Ovary (tissue), 3 donors: ENCODE measurements around the gene SLC10A3.

ENCODE experiments used
- EP300 ChIP-seq: sonication (generic); formaldehyde crosslinking; IDR thresholded peaks from one replicate; pipeline ENCODE4 v1.6.1; 2017; ENCODE audit warnings: antibody characterized with exemption
- POLR2A ChIP-seq: fragments of 450-650 bp; IDR thresholded peaks from one replicate; pipeline ENCODE4 v1.6.1; 2017; ENCODE audit warnings: antibody characterized with exemption, mild to moderate bottlenecking, moderate library complexity
- TF ChIP-seq, protein P1 (sequence below), 3 donors: fragments of 450-650 bp in 2 of 3; fragments of 200-600 bp in 1 of 3; IDR thresholded peaks; one replicate each; pipeline versions ENCODE4 v1.5.1 to v1.8.0; 2016 to 2022; ENCODE audit warnings: antibody characterized with exemption in 3 of 3, mild to moderate bottlenecking in 1 of 3
- donor health status: DM: no; HTN: no; CAD: no.

DNA sequence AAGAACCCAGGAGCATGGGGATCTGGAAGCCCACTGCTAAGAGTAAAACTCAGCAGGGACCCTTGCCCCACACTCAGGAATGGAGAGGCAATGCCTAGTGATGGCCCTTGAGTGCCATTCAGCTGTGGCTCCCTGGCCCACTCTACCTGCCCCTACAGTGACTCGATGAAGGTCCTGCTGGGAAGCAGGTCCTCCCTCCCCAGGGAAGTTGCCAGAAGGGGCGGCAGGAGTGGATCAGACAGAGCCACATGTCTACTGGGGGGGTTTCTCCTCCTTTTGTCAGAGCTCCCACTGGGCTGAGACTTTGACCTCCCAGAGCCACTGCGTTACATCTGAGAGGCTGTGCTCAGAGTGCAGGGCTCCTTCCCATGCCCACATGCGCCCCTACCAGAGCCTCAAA, 1.2 kb downstream of the SLC10A3 start:
- TF ChIP-seq, protein P1, sequence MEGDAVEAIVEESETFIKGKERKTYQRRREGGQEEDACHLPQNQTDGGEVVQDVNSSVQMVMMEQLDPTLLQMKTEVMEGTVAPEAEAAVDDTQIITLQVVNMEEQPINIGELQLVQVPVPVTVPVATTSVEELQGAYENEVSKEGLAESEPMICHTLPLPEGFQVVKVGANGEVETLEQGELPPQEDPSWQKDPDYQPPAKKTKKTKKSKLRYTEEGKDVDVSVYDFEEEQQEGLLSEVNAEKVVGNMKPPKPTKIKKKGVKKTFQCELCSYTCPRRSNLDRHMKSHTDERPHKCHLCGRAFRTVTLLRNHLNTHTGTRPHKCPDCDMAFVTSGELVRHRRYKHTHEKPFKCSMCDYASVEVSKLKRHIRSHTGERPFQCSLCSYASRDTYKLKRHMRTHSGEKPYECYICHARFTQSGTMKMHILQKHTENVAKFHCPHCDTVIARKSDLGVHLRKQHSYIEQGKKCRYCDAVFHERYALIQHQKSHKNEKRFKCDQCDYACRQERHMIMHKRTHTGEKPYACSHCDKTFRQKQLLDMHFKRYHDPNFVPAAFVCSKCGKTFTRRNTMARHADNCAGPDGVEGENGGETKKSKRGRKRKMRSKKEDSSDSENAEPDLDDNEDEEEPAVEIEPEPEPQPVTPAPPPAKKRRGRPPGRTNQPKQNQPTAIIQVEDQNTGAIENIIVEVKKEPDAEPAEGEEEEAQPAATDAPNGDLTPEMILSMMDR (IDR thresholded peaks at IDR 0.05), result no peak
- TF ChIP-seq POLR2A (no peak), EP300 (no peak)
